Natural killer cell treated with Interleukin-12 subunit alpha and Interleukin-12 subunit beta and Interleukin-15 and Interleukin-18, amount 100 ng/mL, for 72 hours (primary cell): Measurements from ENCODE around the gene MMP14. TPM values are rescaled to one million over a fixed set of nuclear protein-coding genes. Genes with fewer than 3 reads are reported as not detected.

ENCODE experiments used
- ATAC-seq, 2 donors: fragments of 150-1000 bp; cut with Tn5 transposase in 1 of 2; sonication (Bioruptor Pico), chemical (Tn5 transposase) in 1 of 2; 2 replicates each; pipeline ENCODE4 v1.10.0; 2021
- DNase-seq: peaks from one replicate; pipeline ENCODE4 v3.0.0; 2022; ENCODE audit warnings: low spot score
- H3K27ac Mint-ChIP-seq, 2 donors: 1 replicate in 1 of 2; 2 replicates in 1 of 2; pipeline ENCODE4 v1.8.0; 2022; ENCODE audit warnings: mixed read lengths in 2 of 2, mild to moderate bottlenecking in 1 of 2, moderate library complexity in 1 of 2
- H3K27me3 Mint-ChIP-seq, 2 donors: 1 replicate in 1 of 2; 2 replicates in 1 of 2; pipeline ENCODE4 v1.8.0; 2022; ENCODE audit warnings: mixed read lengths in 2 of 2
- H3K36me3 Mint-ChIP-seq: one replicate; pipeline ENCODE4 v1.8.0; 2022; ENCODE audit warnings: mixed read lengths
- H3K4me1 Mint-ChIP-seq, 2 donors: 1 replicate in 1 of 2; 2 replicates in 1 of 2; pipeline ENCODE4 v1.8.0; 2022; ENCODE audit warnings: low read depth in 2 of 2, mixed read lengths in 2 of 2, mild to moderate bottlenecking in 1 of 2
- H3K4me3 Mint-ChIP-seq: one replicate; pipeline ENCODE4 v1.8.0; 2022; ENCODE audit warnings: mixed read lengths
- H3K9me3 Mint-ChIP-seq: 2 replicates; pipeline ENCODE4 v1.8.0; 2022; ENCODE audit warnings: mixed read lengths
- total RNA-seq, 2 donors: library from RNA; stranded (reverse); gene quantifications; one replicate each; pipeline ENCODE4 v1.2.3, GENCODE V29; 2022

The MMP14 gene
- total RNA-seq, 2 donors from 2014 or later = 3.7 to 8.0 TPM

- Mint-ChIP-seq H3K4me1 (peaks cover 28 to 33% of the 10 kb centered on the region in 2 donors), H3K27ac (peak overlapping the region in 1 of 2 donors; percentile 1)
- ATAC-seq = no peak
Observed at GRCh38 chr14:22884076-22884737, 47.8 kb downstream of the MMP14 start.

DNA sequence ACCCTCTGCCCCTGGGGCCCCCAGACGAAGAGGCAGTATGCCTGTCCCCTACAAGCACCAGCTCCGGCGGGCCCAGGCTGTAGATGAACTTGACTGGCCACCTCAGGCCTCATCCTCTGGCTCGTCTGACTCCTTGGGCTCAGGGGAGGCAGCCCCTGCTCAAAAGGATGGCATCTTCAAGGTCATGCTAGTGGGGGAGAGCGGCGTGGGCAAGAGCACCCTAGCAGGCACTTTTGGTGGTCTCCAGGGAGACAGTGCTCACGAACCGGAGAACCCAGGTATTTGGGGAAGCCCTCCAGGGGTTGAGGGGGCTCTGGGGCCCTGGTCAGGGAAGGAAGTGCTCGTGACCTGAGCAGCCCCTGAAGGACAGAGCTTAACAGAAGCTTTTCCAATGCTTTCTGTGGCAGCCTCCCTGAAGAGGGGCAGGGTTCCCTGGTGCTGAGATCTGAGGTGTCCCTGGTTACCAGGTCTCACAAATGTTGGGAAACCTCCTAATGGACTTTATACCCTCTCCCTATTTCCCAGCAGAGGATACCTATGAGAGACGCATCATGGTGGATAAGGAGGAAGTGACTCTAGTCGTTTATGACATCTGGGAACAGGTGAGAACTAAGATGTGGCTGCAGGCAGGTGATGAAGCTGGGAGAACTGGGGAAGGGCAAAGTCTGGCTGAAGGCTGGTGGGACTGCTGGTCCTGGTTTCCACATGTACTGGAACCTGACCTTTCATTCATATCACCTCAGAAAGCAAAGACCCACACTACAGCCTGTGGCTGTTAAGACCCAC lies 48.5 kb downstream of the MMP14 start:
- Mint-ChIP-seq H3K4me3 (no peak overlapping the region), H3K27me3 (peaks cover 0 to 3% of the 10 kb centered on the region in 2 donors), H3K27ac (no peak overlapping the region), H3K36me3 (no peaks in the 10 kb centered on the region), H3K4me1 (peaks cover 31 to 37% of the 10 kb centered on the region in 2 donors), H3K9me3 (no peaks in the 10 kb centered on the region)
- no peak for ATAC-seq
- no peak for DNase-seq

More at GRCh38 chr14:22884076-22884737, 47.8 kb downstream of the MMP14 start:
- Mint-ChIP-seq H3K36me3 (no peaks in the 10 kb centered on the region), H3K4me3 (no peak overlapping the region), H3K9me3 (no peaks in the 10 kb centered on the region), H3K27me3 (peaks cover 0 to 3% of the 10 kb centered on the region in 2 donors)
- no peak for DNase-seq

- peak overlapping the region; percentile 75 for H3K4me3 Mint-ChIP-seq
- H3K9me3 Mint-ChIP-seq = no peaks in the 10 kb centered on the region
- H3K4me1 Mint-ChIP-seq = peaks cover 33 to 39% of the 10 kb centered on the region in 2 donors
- H3K27me3 Mint-ChIP-seq = peaks cover 0 to 3% of the 10 kb centered on the region in 2 donors
- H3K36me3 Mint-ChIP-seq = no peaks in the 10 kb centered on the region
- no peak overlapping the region for H3K27ac Mint-ChIP-seq
- ATAC-seq (no peak), DNase-seq (no peak)
Observed at GRCh38 chr14:22885975-22886374, 49.6 kb downstream of the MMP14 start.

- no peaks in the 10 kb centered on the region for H3K9me3 Mint-ChIP-seq
- no peaks in the 10 kb centered on the region for H3K36me3 Mint-ChIP-seq
- peak overlapping the region; percentile 64 to 71 for H3K27ac Mint-ChIP-seq
- peaks cover 0 to 3% of the 10 kb centered on the region in 2 donors for H3K27me3 Mint-ChIP-seq
- H3K4me1 Mint-ChIP-seq = peaks cover 33 to 38% of the 10 kb centered on the region in 2 donors
- H3K4me3 Mint-ChIP-seq = peak overlapping the region; percentile 81
- DNase-seq (peak; percentile 83), ATAC-seq (peak; percentile 88 to 89)
Observed at GRCh38 chr14:22886500-22887259, 50.3 kb downstream of the MMP14 start.

- Mint-ChIP-seq H3K4me1 (peaks cover 29 to 34% of the 10 kb centered on the region in 2 donors), H3K27ac (peak overlapping the region; percentile 64 to 71), H3K36me3 (no peaks in the 10 kb centered on the region), H3K9me3 (no peaks in the 10 kb centered on the region), H3K27me3 (peaks cover 0 to 3% of the 10 kb centered on the region in 2 donors), H3K4me3 (peak overlapping the region; percentile 81)
- ATAC-seq = peak in 1 of 2 donors; percentile 14
- no peak for DNase-seq
Observed at GRCh38 chr14:22887260-22887989, 51.0 kb downstream of the MMP14 start.

GRCh38 chr14:22887990-22888378 lies 51.6 kb downstream of the MMP14 start:
- Mint-ChIP-seq H3K27me3 (peaks cover 0 to 3% of the 10 kb centered on the region in 2 donors), H3K27ac (no peak overlapping the region), H3K4me3 (peak overlapping the region; percentile 6), H3K36me3 (no peaks in the 10 kb centered on the region), H3K9me3 (no peaks in the 10 kb centered on the region), H3K4me1 (peaks cover 29 to 34% of the 10 kb centered on the region in 2 donors)
- no peak for ATAC-seq
- no peak for DNase-seq

- peaks cover 29 to 30% of the 10 kb centered on the region in 2 donors for H3K4me1 Mint-ChIP-seq
- H3K4me3 Mint-ChIP-seq = no peak overlapping the region
- no peaks in the 10 kb centered on the region for H3K9me3 Mint-ChIP-seq
- DNase-seq (no peak), ATAC-seq (no peak)
- peaks cover 0 to 3% of the 10 kb centered on the region in 2 donors for H3K27me3 Mint-ChIP-seq
- no peaks in the 10 kb centered on the region for H3K36me3 Mint-ChIP-seq
- H3K27ac Mint-ChIP-seq = no peak overlapping the region
Observed at GRCh38 chr14:22888662-22889061, 52.3 kb downstream of the MMP14 start.

DNA sequence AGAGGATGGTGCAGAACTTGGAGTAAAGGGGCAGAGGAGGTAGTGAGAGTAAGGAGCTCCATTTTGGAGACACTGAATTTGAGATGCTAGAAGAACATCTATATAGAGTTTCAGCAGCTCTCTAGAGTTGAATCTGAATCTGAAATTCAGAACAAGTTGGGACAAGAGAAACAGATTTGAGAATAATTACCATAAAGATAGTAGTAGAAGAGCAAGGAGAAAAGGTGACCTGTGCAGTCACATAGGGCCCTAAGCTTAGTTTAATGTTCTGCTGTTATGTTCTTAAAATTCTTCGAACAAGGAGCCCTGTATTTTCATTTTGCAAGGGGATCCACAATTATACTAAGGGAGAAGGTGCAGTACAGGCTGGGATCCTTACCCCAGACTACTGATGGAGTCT lies 54.0 kb downstream of the MMP14 start:
- ATAC-seq (no peak), DNase-seq (no peak)
- Mint-ChIP-seq H3K4me3 (no peak overlapping the region), H3K9me3 (no peaks in the 10 kb centered on the region), H3K27ac (no peak overlapping the region), H3K27me3 (no peaks in the 10 kb centered on the region), H3K4me1 (peaks cover 22 to 25% of the 10 kb centered on the region in 2 donors), H3K36me3 (no peaks in the 10 kb centered on the region)

- Mint-ChIP-seq H3K4me1 (peaks cover 11 to 12% of the 10 kb centered on the region in 2 donors), H3K9me3 (no peaks in the 10 kb centered on the region), H3K27me3 (no peaks in the 10 kb centered on the region), H3K27ac (no peak overlapping the region), H3K36me3 (no peaks in the 10 kb centered on the region), H3K4me3 (no peak overlapping the region)
- DNase-seq (no peak), ATAC-seq (no peak)
Observed at GRCh38 chr14:22892488-22892887, 56.1 kb downstream of the MMP14 start.

- DNase-seq (no peak), ATAC-seq (no peak)
- Mint-ChIP-seq H3K27ac (no peak overlapping the region), H3K36me3 (peaks cover 5% of the 10 kb centered on the region), H3K4me3 (no peak overlapping the region), H3K9me3 (no peaks in the 10 kb centered on the region), H3K27me3 (no peaks in the 10 kb centered on the region), H3K4me1 (peaks cover 9 to 11% of the 10 kb centered on the region in 2 donors)
Observed at GRCh38 chr14:22893706-22894105, 57.3 kb downstream of the MMP14 start.

DNA sequence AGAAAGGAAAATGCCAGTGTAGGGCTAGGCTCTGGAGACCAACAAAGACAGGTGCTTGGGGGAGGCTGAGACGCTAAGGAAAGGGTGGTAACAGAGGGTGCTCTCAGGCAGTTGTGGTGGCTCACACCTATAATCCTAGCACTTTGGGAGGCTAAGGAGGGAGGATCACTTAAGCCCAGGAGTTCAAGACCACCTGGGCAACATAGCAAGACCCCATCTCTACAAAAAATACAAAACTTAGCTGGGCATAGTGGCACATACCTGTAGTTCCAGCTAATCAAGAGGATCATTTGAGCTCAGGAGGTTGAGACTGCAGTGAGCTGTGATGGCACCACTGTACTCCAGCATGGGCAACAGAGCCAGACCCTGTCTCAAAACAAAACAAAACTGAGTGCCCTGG lies 59.0 kb downstream of the MMP14 start:
- H3K4me1 Mint-ChIP-seq = peaks cover 6 to 9% of the 10 kb centered on the region in 2 donors
- no peaks in the 10 kb centered on the region for H3K9me3 Mint-ChIP-seq
- ATAC-seq (no peak), DNase-seq (no peak)
- no peak overlapping the region for H3K4me3 Mint-ChIP-seq
- no peak overlapping the region for H3K27ac Mint-ChIP-seq
- H3K27me3 Mint-ChIP-seq = no peaks in the 10 kb centered on the region
- peaks cover 5% of the 10 kb centered on the region for H3K36me3 Mint-ChIP-seq

DNA sequence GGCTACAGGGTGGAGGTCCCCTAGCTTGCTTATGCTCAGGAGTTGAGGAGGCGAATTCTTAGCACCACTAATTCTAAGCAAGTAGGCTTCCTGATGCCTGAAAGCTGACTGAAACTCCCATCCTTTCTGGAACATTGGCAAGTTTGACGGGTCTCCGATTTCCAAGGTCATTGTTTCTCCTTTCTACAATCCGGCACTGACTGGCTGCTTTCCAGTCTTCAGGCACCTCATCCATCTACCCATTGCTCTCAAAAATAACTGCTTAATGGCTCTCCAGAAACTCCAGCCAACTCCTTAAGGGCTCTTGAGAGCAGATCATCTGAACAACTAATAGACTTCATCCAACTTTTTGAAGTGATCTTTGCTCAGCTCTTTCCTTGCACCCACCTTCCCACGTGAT lies 60.0 kb downstream of the MMP14 start:
- Mint-ChIP-seq H3K4me3 (no peak overlapping the region), H3K4me1 (peaks cover 10 to 13% of the 10 kb centered on the region in 2 donors), H3K36me3 (peaks cover 10% of the 10 kb centered on the region), H3K27me3 (no peaks in the 10 kb centered on the region), H3K9me3 (no peaks in the 10 kb centered on the region), H3K27ac (peak overlapping the region in 1 of 2 donors; percentile 7)
- ATAC-seq (no peak), DNase-seq (no peak)

DNA sequence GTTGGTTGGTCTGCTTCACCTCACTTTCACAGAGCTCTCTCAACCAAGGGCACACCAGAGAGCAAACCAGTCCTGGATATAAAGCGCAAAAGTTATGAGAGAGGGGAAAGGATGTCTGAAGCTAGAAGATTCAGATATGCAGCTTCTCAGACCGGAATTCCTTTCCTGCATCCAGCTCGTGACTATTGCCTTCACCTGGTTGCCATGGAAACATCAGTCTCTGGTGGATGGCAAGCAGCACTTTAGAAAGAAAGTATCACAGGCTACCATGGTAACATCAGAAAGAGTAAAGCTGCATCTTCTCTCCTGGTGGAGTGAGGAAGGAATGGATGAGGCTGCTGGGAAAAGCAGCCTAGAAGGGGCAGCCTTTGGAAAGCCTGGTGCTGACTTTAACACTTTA lies 60.4 kb downstream of the MMP14 start:
- Mint-ChIP-seq H3K4me1 (peaks cover 10 to 13% of the 10 kb centered on the region in 2 donors), H3K9me3 (no peaks in the 10 kb centered on the region), H3K36me3 (peaks cover 13% of the 10 kb centered on the region), H3K27me3 (no peaks in the 10 kb centered on the region), H3K27ac (peak overlapping the region in 1 of 2 donors; percentile 7), H3K4me3 (no peak overlapping the region)
- DNase-seq = no peak
- ATAC-seq = no peak
